ENCODE results near the gene PZP. TPM values are rescaled to one million over a fixed set of nuclear protein-coding genes. Genes with fewer than 3 reads are reported as not detected.

PZP gene
- total RNA-seq, 1 experiment from 2014 or later = not detected

- H3K27me3 ChIP-seq (ENCODE audit: insufficient read depth, low read depth) = peaks cover 4% of the 10 kb centered on the region
- H3K27ac ChIP-seq = no peak overlapping the region
- no peaks in the 10 kb centered on the region for H3K9me3 ChIP-seq (ENCODE audit: insufficient read depth, low read depth)
- H3F3A ChIP-seq (ENCODE audit: insufficient read depth, low read depth) = no peaks in the 10 kb centered on the region
- DNase-seq = no peak
- BruUV-seq (replicated peaks) = no TSS peak
- H3K4me1 ChIP-seq (replicated peaks; ENCODE audit: insufficient read depth) = no peaks in the 10 kb centered on the region
- no peak for TF ChIP-seq EZH2 (IDR thresholded peaks at IDR 0.05; ENCODE audit: low read depth)
- TF ChIP-seq, protein P1, sequence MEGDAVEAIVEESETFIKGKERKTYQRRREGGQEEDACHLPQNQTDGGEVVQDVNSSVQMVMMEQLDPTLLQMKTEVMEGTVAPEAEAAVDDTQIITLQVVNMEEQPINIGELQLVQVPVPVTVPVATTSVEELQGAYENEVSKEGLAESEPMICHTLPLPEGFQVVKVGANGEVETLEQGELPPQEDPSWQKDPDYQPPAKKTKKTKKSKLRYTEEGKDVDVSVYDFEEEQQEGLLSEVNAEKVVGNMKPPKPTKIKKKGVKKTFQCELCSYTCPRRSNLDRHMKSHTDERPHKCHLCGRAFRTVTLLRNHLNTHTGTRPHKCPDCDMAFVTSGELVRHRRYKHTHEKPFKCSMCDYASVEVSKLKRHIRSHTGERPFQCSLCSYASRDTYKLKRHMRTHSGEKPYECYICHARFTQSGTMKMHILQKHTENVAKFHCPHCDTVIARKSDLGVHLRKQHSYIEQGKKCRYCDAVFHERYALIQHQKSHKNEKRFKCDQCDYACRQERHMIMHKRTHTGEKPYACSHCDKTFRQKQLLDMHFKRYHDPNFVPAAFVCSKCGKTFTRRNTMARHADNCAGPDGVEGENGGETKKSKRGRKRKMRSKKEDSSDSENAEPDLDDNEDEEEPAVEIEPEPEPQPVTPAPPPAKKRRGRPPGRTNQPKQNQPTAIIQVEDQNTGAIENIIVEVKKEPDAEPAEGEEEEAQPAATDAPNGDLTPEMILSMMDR (conservative IDR thresholded peaks at IDR 0.05) = no peak
- H3K9me2 ChIP-seq (ENCODE audit: insufficient read depth) = no peaks in the 10 kb centered on the region
- no peaks in the 10 kb centered on the region for H4K20me1 ChIP-seq (ENCODE audit: insufficient read depth)
- H3K79me2 ChIP-seq (ENCODE audit: low read depth) = no peaks in the 10 kb centered on the region
- no peak overlapping the region for H3K4me2 ChIP-seq
- ChIA-PET POLR2A (ENCODE audit: unreplicated experiment) (no interaction called here), CTCF (no interaction called here)
- no peak overlapping the region for H2AFZ ChIP-seq
- intact Hi-C loops (cut with micrococcal nuclease; ENCODE audit: unreplicated experiment) = no loop called here
- no peak overlapping the region for H3K4me3 ChIP-seq
- H3K36me3 ChIP-seq (ENCODE audit: low read depth) = no peaks in the 10 kb centered on the region
These were observed 6.3 kb upstream of the PZP start for GRCh38 chr12:9214534-9214933.

DNA sequence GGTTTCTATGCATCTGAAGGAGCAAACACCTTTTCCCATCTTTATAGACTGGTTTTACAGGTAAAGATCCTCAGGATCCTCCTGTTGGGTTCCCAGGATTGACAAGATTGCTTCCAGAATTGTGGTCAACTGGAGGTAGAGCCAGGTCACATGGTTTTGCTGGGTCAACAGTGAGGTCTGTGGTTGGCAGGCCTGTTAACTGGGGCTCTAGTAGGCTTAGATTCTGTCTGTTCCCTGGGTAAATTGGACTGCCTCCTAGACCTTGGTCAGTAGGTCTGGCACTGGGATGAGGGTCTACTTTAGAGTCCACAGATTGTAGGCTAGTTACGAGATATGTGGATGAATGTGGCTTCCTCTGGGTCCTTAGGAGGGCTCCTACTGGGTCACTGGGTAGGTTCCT, 3.5 kb upstream of the PZP start:
- TF ChIP-seq, protein P1 (conservative IDR thresholded peaks at IDR 0.05) = no peak
- TF ChIP-seq EZH2 (IDR thresholded peaks at IDR 0.05; ENCODE audit: low read depth) = no peak
- Histone ChIP-seq H3K79me2 (ENCODE audit: low read depth) (no peaks in the 10 kb centered on the region), H3K27me3 (ENCODE audit: insufficient read depth, low read depth) (no peaks in the 10 kb centered on the region), H3K4me3 (no peak overlapping the region), H3K4me2 (no peak overlapping the region), H3K27ac (no peak overlapping the region), H3K9me2 (ENCODE audit: insufficient read depth) (no peaks in the 10 kb centered on the region), H4K20me1 (ENCODE audit: insufficient read depth) (no peaks in the 10 kb centered on the region), H3K9me3 (ENCODE audit: insufficient read depth, low read depth) (no peaks in the 10 kb centered on the region), H2AFZ (no peak overlapping the region), H3F3A (ENCODE audit: insufficient read depth, low read depth) (no peaks in the 10 kb centered on the region), H3K4me1 (replicated peaks; ENCODE audit: insufficient read depth) (no peaks in the 10 kb centered on the region), H3K36me3 (ENCODE audit: low read depth) (no peaks in the 10 kb centered on the region)
- ChIA-PET POLR2A (ENCODE audit: unreplicated experiment) (no interaction called here), CTCF (interaction anchor here (0.6 kb wide), 1 partner anchor 110 kb away, joined by 4 read pairs; no protein-coding TSS in a partner anchor)
- no peak for DNase-seq
- no TSS peak for BruUV-seq (replicated peaks)
- intact Hi-C loops (cut with micrococcal nuclease; ENCODE audit: unreplicated experiment) = no loop called here

- ChIA-PET CTCF (no interaction called here), POLR2A (ENCODE audit: unreplicated experiment) (no interaction called here)
- Histone ChIP-seq H3F3A (ENCODE audit: insufficient read depth, low read depth) (no peaks in the 10 kb centered on the region), H3K4me2 (no peak overlapping the region), H2AFZ (no peak overlapping the region), H3K36me3 (ENCODE audit: low read depth) (no peaks in the 10 kb centered on the region), H3K79me2 (ENCODE audit: low read depth) (no peaks in the 10 kb centered on the region), H3K4me1 (replicated peaks; ENCODE audit: insufficient read depth) (no peaks in the 10 kb centered on the region), H4K20me1 (ENCODE audit: insufficient read depth) (no peaks in the 10 kb centered on the region), H3K4me3 (no peak overlapping the region), H3K9me3 (ENCODE audit: insufficient read depth, low read depth) (no peaks in the 10 kb centered on the region), H3K27ac (no peak overlapping the region), H3K27me3 (ENCODE audit: insufficient read depth, low read depth) (no peaks in the 10 kb centered on the region), H3K9me2 (ENCODE audit: insufficient read depth) (no peaks in the 10 kb centered on the region)
- TF ChIP-seq EZH2 (IDR thresholded peaks at IDR 0.05; ENCODE audit: low read depth) = no peak
- TF ChIP-seq, protein P1 (conservative IDR thresholded peaks at IDR 0.05) = no peak
- intact Hi-C loops (cut with micrococcal nuclease; ENCODE audit: unreplicated experiment) = no loop called here
- no peak for DNase-seq
- no TSS peak for BruUV-seq (replicated peaks)
These were observed 3.8 kb downstream of the PZP start for GRCh38 chr12:9204380-9204779.

Measured in PC-9 (cell line).